Mucosa of gallbladder (tissue), 1 donor: Measurements from ENCODE around the gene MAP3K20. TPM values are rescaled to one million over a fixed set of nuclear protein-coding genes. Genes with fewer than 3 reads are reported as not detected.
A peak's percentile ranks its signal among the peaks of the same experiment; 100 is the strongest.
"Not testable (repeated sequence)": the region's sequence is repeated elsewhere in the genome, so short reads cannot be mapped to it uniquely, and the experiment has no call there.

Experiments used
- DNase-seq: peaks from one replicate; pipeline ENCODE4 v3.0.0-alpha.2; 2020; ENCODE audit warnings: low spot score
- total RNA-seq: library from RNA; stranded (reverse); gene quantifications from one replicate; pipeline ENCODE4 v1.2.1, GENCODE V29; 2021
- donor health status: DM: no; HTN: no; CAD: no.

The MAP3K20 gene
- total RNA-seq, 1 donor from 2014 or later, result 90.0 TPM

GRCh38 chr2:173232956-173233744 is 157.5 kb downstream of the MAP3K20 start:
- no peak for DNase-seq

GRCh38 chr2:173235947-173236803 is 160.5 kb downstream of the MAP3K20 start:
- no peak for DNase-seq

GRCh38 chr2:173238385-173238784 is 162.7 kb downstream of the MAP3K20 start:
- peak; percentile 15 for DNase-seq

GRCh38 chr2:173238831-173239230 is 163.2 kb downstream of the MAP3K20 start:
- DNase-seq, result no peak

- no peak for DNase-seq
Observed at GRCh38 chr2:173239644-173240043, 164.0 kb downstream of the MAP3K20 start.

- DNase-seq, result no peak
Observed at GRCh38 chr2:173240083-173240482, 164.4 kb downstream of the MAP3K20 start.

- DNase-seq, result no peak
Observed at GRCh38 chr2:173241643-173242042, 166.0 kb downstream of the MAP3K20 start.

GRCh38 chr2:173247156-173247555 is 171.5 kb downstream of the MAP3K20 start:
- no peak for DNase-seq

- DNase-seq, result no peak
Observed at GRCh38 chr2:173248381-173248780, 172.7 kb downstream of the MAP3K20 start.

GRCh38 chr2:173249661-173250641 is 174.3 kb downstream of the MAP3K20 start:
- DNase-seq, result no peak

GRCh38 chr2:173251225-173251624 is 175.6 kb downstream of the MAP3K20 start:
- no peak for DNase-seq

- no peak for DNase-seq
Observed at GRCh38 chr2:173252581-173252980, 176.9 kb downstream of the MAP3K20 start.

- DNase-seq, result no peak
Observed at GRCh38 chr2:173254659-173255058, 179.0 kb downstream of the MAP3K20 start.

- no peak for DNase-seq
Observed at GRCh38 chr2:173258701-173259100, 183.1 kb downstream of the MAP3K20 start.

GRCh38 chr2:173262356-173262755 is 186.7 kb downstream of the MAP3K20 start:
- DNase-seq, result not testable (repeated sequence)

GRCh38 chr2:173264151-173264550 is 188.5 kb downstream of the MAP3K20 start:
- DNase-seq, result no peak

GRCh38 chr2:173264603-173265366 is 189.1 kb downstream of the MAP3K20 start:
- DNase-seq, result peak; percentile 18

- DNase-seq, result no peak
Observed at GRCh38 chr2:173271135-173271534, 195.5 kb downstream of the MAP3K20 start.

GRCh38 chr2:173271825-173272224 is 196.2 kb downstream of the MAP3K20 start:
- no peak for DNase-seq

GRCh38 chr2:173272849-173273248 is 197.2 kb downstream of the MAP3K20 start:
- DNase-seq, result no peak
